NCI-H2107 treated with DMSO at 0.1 percent for 48 hours (cell line): ENCODE results near the gene ARHGEF17.

ENCODE experiments used
- DNase-seq: peaks from one replicate; lab custom pipeline; 2025; ENCODE audit not compliant: unreplicated experiment; lab: John Stamatoyannopoulos, UW

ARHGEF17 gene

DNA sequence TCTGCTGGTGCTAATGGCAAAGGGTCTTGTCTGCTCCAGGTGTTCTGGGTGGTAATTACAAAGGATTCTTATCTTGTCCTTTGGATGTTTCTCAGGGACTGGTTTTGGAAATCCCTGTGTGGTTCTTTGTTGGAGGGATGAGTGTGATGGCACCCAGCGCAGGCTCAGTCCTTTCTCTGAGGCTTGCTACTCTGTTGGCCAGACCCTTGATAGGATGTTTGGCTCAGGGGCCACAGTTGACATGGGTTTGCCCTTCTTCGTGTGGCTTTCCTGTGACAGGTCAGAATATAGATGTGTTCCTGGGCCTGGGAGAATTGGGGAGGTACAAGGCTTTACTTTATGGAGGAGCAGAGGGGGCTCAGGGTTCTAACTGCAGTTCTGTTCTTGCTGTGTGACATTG, 4.0 kb downstream of the ARHGEF17 start:
- DNase-seq = no peak

GRCh38 chr11:73312851-73313327, 4.8 kb downstream of the ARHGEF17 start:
- DNase-seq = no peak

DNA sequence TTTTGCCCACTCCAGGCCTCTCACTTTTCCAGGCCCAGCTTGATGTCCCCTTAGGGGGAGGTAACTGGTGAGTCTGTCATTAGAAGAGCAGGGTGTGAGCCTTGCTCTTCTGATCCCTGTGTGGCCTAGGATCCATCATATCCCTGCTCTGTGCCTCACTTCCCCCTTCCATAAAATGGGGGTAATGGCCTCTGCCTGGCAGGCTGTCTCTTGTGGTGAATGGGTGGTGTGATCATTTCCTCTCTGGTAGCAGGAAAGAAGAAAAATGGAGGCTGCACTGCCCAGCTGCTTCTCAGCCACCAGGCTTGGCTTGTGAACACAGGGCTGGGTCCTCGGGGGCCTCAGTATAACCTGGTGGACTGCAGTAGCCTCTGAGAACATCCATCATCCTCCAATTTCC, 5.6 kb downstream of the ARHGEF17 start:
- DNase-seq = no peak

DNA sequence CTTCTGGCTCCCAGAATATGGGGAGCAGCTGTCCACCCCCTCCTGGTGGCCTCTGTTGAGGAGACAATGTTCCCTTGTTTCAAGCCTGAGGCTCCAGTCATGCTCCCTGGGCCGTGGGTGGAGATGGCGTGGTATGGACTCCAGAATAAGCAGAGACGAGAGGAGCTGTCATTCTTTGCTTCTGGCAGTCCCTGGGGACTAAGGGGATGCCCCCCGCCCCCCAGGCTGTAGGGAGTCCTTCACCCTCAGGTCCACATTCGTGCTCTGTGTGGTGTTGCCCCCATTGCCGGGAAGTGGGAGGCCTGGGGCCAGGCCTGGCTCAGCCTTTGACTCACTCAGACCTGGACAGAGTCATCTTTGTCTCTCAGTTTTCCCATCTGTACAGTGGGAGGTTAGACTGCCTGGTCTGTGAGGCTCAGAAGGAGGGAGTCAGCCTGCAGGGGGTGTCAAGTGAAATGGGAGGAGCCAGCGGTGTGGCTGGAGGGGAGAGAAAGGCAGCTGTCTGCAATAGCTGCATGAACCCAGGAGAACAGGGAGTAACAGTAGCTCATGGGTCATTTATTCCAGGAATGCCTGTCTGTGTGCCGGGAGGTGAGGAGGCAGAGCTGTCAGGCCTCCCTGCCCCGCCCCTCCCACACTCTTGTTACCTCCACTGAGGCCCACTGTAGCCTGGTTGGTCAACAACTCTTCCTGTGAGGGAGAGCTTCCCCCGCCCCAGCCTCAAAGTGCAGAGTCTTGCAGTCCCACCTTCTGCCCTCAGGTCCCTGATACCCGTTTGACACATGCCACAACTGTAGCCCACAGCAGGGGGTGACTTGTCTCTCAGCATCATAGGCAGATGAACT, 6.3 kb downstream of the ARHGEF17 start:
- peak; percentile 23 for DNase-seq

DNA sequence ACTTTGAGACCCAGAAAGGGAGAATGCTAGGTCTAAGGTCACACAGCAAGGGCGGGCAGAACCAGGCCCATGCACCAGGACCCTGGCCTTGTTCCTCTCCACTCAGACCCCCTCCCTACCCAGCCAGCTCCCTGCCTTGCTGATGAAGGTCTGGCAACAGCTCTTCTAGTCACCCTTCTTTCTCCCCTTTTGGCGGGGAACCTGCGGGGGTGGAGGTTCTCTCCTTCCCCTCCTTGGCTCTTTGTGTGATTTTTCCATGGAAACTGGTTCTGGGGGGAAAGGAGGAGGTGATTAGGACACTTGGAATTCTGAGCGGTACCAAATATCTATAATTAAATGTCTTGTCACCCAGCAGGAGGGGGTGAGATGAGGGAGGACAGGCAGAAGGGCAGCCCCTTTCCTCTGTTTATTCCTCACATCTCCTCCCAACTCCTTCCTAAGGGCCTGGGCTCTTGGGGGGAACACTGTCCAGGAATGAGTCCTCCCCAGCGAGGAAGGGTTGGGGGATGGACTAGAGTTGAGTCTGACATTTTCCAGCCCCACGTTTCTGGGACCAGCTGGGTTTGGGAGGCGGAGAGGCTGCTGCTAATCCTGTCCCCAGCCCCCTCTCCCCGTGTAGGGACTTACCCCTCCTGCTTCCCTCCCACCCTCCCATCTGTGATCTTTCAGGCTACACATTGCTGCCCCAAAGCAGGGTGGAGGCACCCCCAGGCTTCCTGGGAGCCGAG, 7.4 kb downstream of the ARHGEF17 start:
- no peak for DNase-seq

DNA sequence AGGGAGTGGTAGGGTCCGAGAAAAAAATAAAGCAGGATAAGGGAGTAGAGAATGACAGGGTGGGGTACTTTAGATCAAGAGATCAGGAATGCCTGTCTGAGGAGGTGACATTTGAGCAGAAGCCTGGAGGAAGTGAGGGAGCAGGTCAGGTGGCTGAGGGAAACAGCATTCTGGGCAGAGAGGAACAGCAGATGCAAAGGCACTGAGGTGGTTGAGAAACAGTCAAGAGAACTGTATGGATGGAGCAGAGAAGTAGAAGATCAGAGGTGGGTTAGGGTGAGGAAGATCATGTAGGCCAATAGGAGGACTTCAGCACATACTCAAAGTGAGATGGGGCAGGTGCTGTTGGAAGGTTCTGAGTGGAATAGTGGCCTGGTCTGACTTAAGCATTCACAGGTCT, 8.3 kb downstream of the ARHGEF17 start:
- no peak for DNase-seq

- no peak for DNase-seq
Observed at GRCh38 chr11:73317373-73317772, 9.3 kb downstream of the ARHGEF17 start.

DNA sequence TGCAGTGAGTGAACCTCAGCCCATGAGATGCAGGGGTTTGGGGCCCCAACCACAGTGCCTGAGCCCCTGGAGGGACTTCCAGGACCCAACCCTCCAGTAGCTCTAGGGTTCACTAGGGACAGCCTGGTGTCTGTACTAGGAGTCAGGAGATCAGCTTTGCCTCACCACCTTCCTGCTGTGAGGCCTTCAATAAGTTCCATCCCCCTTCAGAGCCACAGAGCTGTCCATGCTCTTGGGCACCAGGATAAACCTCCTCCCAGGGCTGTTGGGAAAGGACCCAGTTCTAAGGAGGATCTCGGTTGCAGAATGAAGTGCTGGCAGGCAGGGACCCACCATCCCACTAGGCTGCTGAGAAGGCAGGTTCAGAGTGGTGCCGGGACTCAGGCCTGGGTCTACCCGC, 9.7 kb downstream of the ARHGEF17 start:
- no peak for DNase-seq

GRCh38 chr11:73318501-73319011, 10.5 kb downstream of the ARHGEF17 start:
- DNase-seq = no peak

- no peak for DNase-seq
Observed at GRCh38 chr11:73320763-73321603, 12.9 kb downstream of the ARHGEF17 start.

- DNase-seq = no peak
Observed at GRCh38 chr11:73321604-73322381, 13.7 kb downstream of the ARHGEF17 start.

GRCh38 chr11:73322382-73323306, 14.6 kb downstream of the ARHGEF17 start:
- DNase-seq = no peak

DNA sequence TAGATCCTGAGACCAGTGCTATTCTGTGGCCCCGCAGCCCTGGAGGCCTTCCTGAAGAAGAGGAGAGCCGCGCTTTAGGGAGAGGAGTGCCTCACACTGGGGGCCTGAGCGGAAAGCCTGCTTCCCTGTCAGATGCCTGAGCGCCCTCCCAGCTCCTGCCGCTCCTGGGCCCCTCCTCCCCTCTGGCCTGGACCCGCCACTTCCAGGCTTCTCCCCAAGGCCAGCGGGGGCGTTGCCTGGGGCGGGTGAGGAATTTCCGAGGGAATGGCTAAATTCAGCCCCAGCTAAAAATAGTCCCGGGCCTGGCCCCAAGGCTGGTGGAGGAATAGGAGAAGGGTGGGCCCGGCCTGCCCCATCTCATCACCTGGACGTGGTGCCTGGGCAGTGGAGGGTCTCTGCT, 15.4 kb downstream of the ARHGEF17 start:
- no peak for DNase-seq

DNA sequence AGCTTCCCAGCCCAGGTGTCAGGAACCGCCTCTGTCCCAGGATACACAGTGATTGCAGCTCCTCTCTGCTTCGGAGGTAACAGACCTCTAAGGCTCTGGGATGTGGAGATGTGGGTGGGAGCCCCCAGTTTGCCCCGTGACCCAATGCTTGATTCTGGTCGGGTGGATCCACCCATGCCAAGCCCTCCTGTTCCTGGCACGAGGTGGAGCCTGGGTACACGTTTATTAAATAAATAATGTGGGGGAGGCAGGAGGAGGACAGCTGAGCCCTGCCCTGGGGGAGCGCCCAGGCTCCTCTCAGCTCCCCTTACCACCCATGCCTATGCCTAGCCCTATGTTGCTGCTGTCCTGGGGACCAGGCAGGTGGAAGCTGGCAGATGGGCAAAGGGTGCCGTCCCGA, 16.0 kb downstream of the ARHGEF17 start:
- no peak for DNase-seq

DNA sequence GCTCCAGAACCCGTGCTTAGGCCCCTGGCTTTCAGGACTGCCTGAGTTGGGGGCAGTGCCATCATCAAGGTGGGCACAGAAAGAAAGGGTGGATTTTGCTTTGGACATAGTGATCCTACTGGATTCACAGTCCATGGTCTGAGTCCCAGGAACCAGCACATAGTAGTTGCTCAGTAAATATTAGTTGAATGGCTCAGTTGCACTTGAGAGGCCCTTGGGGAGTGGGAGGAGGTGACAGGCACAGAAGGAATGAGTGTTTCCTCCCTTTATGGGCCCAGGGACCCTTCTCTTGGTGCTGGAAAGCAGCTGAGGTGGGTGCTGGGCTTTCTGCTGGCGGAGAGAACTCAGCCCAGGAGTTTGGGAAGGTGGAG, 16.6 kb downstream of the ARHGEF17 start:
- no peak for DNase-seq

DNA sequence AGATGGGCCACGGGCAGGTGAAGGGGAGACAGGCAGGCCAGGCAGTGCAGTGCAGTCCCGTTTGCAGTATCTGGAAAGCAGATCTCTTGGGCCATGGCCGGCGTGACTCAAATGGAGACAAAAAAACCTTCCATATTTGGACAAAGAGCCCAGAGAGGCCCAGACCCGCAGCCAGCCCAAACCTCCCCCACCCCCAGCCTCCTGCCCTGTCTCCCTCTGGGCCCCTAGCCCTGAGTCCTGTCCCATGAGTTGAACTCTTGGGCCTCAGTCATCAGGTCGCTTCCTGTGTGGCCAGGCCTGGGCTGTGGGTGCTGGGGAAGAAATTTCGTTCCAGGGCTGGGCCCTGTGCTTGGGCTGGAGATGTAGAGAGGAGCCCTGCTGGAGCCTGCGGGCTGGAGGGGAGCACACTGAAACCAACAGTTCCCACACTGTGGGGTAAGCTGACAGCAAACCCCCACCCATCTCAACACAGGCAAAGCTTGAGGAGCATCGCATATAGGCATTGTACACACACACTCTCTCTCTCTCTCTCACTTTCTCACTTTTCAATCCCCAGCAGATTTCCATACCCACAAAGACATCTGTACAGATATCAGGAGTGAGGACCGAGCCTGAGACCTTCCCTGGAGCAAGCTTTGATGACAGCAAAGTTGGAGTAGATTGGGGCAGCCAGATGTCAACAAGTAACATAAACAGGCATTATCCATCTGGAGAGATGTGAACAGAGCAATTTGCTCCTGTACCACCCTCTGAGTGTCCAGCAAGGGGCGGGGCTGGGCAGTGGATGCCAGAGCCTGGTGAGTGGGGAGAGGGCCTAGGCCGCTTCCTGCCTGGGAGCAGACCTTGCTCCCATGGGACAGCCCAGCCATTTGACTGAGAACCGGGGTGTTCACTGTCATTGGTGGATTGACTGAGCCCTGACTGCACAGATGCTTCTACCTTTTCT, 17.2 kb downstream of the ARHGEF17 start:
- no peak for DNase-seq

- DNase-seq = no peak
Observed at GRCh38 chr11:73326929-73327811, 19.1 kb downstream of the ARHGEF17 start.
